CD14-positive monocyte (primary cell): ENCODE measurements around the gene NPPA. TPM values are rescaled to one million over a fixed set of nuclear protein-coding genes. Genes with fewer than 3 reads are reported as not detected.
A peak's percentile ranks its signal among the peaks of the same experiment; 100 is the strongest.

Source experiments
- DNase-seq, 3 donors: peaks; one replicate each; pipeline ENCODE4 v3.0.0-alpha.2; 2011 to 2022
- H2AFZ ChIP-seq: 2 replicates; pipeline ENCODE4 v1.6.0; 2012; ENCODE audit warnings: mild to moderate bottlenecking, low read depth, low read length, inconsistent platforms; ENCODE audit not compliant: insufficient read depth, poor library complexity, severe bottlenecking
- H3K27ac ChIP-seq, 2 donors: 1 replicate in 1 of 2; 2 replicates in 1 of 2; pipeline ENCODE4 v1.5.1; 2012 to 2013; ENCODE audit warnings: low read length in 2 of 2, control low read depth in 1 of 2, inconsistent platforms in 1 of 2, low read depth in 1 of 2, mild to moderate bottlenecking in 1 of 2
- H3K27me3 ChIP-seq, 2 donors: one replicate each; pipeline versions ENCODE4 v1.6.0 to v1.6.1; 2011 to 2013; ENCODE audit warnings: low read length in 2 of 2; ENCODE audit not compliant: control insufficient read depth in 2 of 2, insufficient read depth in 2 of 2
- H3K36me3 ChIP-seq, 2 donors: replicated peaks in 1 of 2; 1 replicate in 1 of 2; 2 replicates in 1 of 2; pipeline versions ENCODE4 v1.5.1 to v1.6.1; 2012 to 2013; ENCODE audit warnings: low read length in 2 of 2, control low read depth in 1 of 2, inconsistent platforms in 1 of 2, mild to moderate bottlenecking in 1 of 2; ENCODE audit not compliant: insufficient read depth in 2 of 2, control insufficient read depth in 1 of 2
- H3K4me1 ChIP-seq, 2 donors: 1 replicate in 1 of 2; 2 replicates in 1 of 2; pipeline versions ENCODE4 v1.5.1 to v1.6.1; 2012 to 2013; ENCODE audit warnings: low read length in 2 of 2, control low read depth in 1 of 2, inconsistent platforms in 1 of 2, mild to moderate bottlenecking in 1 of 2, moderate library complexity in 1 of 2; ENCODE audit not compliant: insufficient read depth in 2 of 2, control insufficient read depth in 1 of 2
- H3K4me2 ChIP-seq: replicated peaks from 2 replicates; pipeline ENCODE3; 2012; ENCODE audit warnings: low read length, moderate library complexity, mild to moderate bottlenecking; ENCODE audit not compliant: poor library complexity, severe bottlenecking; ENCODE audit errors: extremely low read depth
- H3K4me3 ChIP-seq, 3 experiments: fragments of 200-600 bp in 1 of 3; sonication (generic) in 1 of 3; replicated peaks in 1 of 3; 1 replicate in 2 of 3; 2 replicates in 1 of 3; pipeline ENCODE4 v1.5.1; 2011 to 2013; ENCODE audit warnings: low read length in 3 of 3, mild to moderate bottlenecking in 3 of 3, control low read depth in 2 of 3, low read depth in 2 of 3, inconsistent platforms in 1 of 3, moderate library complexity in 1 of 3
- H3K79me2 ChIP-seq: 2 replicates; pipeline ENCODE4 v1.6.0; 2012; ENCODE audit warnings: mild to moderate bottlenecking, control low read depth, inconsistent platforms, low read length, moderate library complexity; ENCODE audit not compliant: insufficient read depth
- H3K9ac ChIP-seq: 2 replicates; pipeline ENCODE4 v1.6.0; 2017; ENCODE audit warnings: low read length, mild to moderate bottlenecking; ENCODE audit not compliant: insufficient read depth, poor library complexity, severe bottlenecking
- H3K9me3 ChIP-seq, 2 donors: replicated peaks in 1 of 2; 1 replicate in 1 of 2; 2 replicates in 1 of 2; pipeline versions ENCODE4 v1.5.1 to v1.6.1; 2012 to 2013; ENCODE audit warnings: low read length in 2 of 2, control low read depth in 1 of 2; ENCODE audit not compliant: control insufficient read depth in 1 of 2, insufficient read depth in 1 of 2
- H4K20me1 ChIP-seq: 2 replicates; pipeline ENCODE4 v1.6.0; 2012; ENCODE audit warnings: mild to moderate bottlenecking, low read length, control low read depth, moderate library complexity; ENCODE audit not compliant: insufficient read depth
- H3K27ac Mint-ChIP-seq, 7 donors: one replicate each; pipeline ENCODE4 v1.8.0; 2020; ENCODE audit warnings: mild to moderate bottlenecking in 7 of 7, mixed read lengths in 7 of 7, moderate library complexity in 6 of 7, inconsistent platforms in 2 of 7
- H3K27me3 Mint-ChIP-seq, 3 donors: one replicate each; pipeline ENCODE4 v1.8.0; 2021 to 2022; ENCODE audit warnings: low read depth in 3 of 3, mild to moderate bottlenecking in 3 of 3, mixed read lengths in 3 of 3, moderate library complexity in 3 of 3, inconsistent platforms in 1 of 3
- H3K36me3 Mint-ChIP-seq, 2 donors: one replicate each; pipeline ENCODE4 v1.8.0; 2020; ENCODE audit warnings: mixed read lengths in 2 of 2, inconsistent platforms in 1 of 2, mild to moderate bottlenecking in 1 of 2
- H3K4me1 Mint-ChIP-seq: one replicate; pipeline ENCODE4 v1.8.0; 2020; ENCODE audit warnings: mild to moderate bottlenecking, mixed read lengths
- H3K4me3 Mint-ChIP-seq, 2 donors: one replicate each; pipeline ENCODE4 v1.8.0; 2020; ENCODE audit warnings: mild to moderate bottlenecking in 2 of 2, mixed read lengths in 2 of 2, moderate library complexity in 1 of 2
- H3K9me3 Mint-ChIP-seq, 7 donors: one replicate each; pipeline ENCODE4 v1.8.0; 2020 to 2022; ENCODE audit warnings: mixed read lengths in 7 of 7, mild to moderate bottlenecking in 6 of 7, moderate library complexity in 6 of 7, inconsistent platforms in 2 of 7
- CTCF ChIP-seq: fragments of 200-600 bp; IDR thresholded peaks from one replicate; pipeline ENCODE4 v1.8.0; 2022; ENCODE audit warnings: antibody characterized with exemption, mild to moderate bottlenecking
- WGBS: methylation state at CpG from one replicate; pipeline ENCODE4 v1.1.5; 2013; ENCODE audit warnings: missing lambda C conversion rate; ENCODE audit not compliant: insufficient coverage; 5-methylcytosine and 5-hydroxymethylcytosine counted together
- intact Hi-C, 2 donors: fragments of 100-400 bp; cut with micrococcal nuclease; formaldehyde crosslinking; loops; one replicate each; pipeline versions ENCODE4 v1.15.0 to v1.15.1; 2023
- polyA plus RNA-seq, 3 donors: library from polyadenylated mRNA; depleted of rRNA in 1 of 3; unstranded in 2 of 3; stranded (reverse) in 1 of 3; fragments of 300-500 nt in 2 of 3; fragments of >200 nt in 1 of 3; fragmentation: Illumina TruSeq in 2 of 3; gene quantifications; 1 replicate in 2 of 3; 2 replicates in 1 of 3; pipeline ENCODE4 v1.2.3, GENCODE V29; 2012 to 2021

The NPPA gene
- polyA plus RNA-seq, 3 donors: not detected

- H3K9ac ChIP-seq: no peak overlapping the region
- H3K79me2 ChIP-seq: peaks cover 12% of the 10 kb centered on the region
- Mint-ChIP-seq H3K4me1 (peaks cover 33% of the 10 kb centered on the region), H3K4me3 (no peak overlapping the region), H3K9me3 (no peaks in the 10 kb centered on the region), H3K27ac (peak overlapping the region in 3 of 7 donors; percentile 0 to 79 (median 8)), H3K27me3 (peaks cover 0 to 4% (median 0%) of the 10 kb centered on the region in 3 donors), H3K36me3 (peaks cover 59 to 74% of the 10 kb centered on the region in 2 donors)
- H3K4me2 ChIP-seq: no peak overlapping the region
- no peak overlapping the region for H3K27ac ChIP-seq
- no peaks in the 10 kb centered on the region for H3K9me3 ChIP-seq
- H4K20me1 ChIP-seq: no peaks in the 10 kb centered on the region
- TF ChIP-seq CTCF: no peak
- H2AFZ ChIP-seq: no peak overlapping the region
- peaks cover 30 to 43% of the 10 kb centered on the region in 2 donors for H3K4me1 ChIP-seq
- intact Hi-C loops: loop anchor here in 1 of 2 donors (2.0 kb wide), 1 partner anchor 14 kb away; no protein-coding TSS in a partner anchor
- H3K36me3 ChIP-seq: peaks cover 55 to 72% of the 10 kb centered on the region in 2 donors
- WGBS: 96% methylated on average over 11 of the region's 12 CpGs
- no peak overlapping the region for H3K4me3 ChIP-seq
- H3K27me3 ChIP-seq: no peaks in the 10 kb centered on the region
- no peak for DNase-seq
Measured at GRCh38 chr1:11817192-11817591, 30.4 kb downstream of the NPPA start.

GRCh38 chr1:11813021-11813420 is 34.6 kb downstream of the NPPA start:
- intact Hi-C loops: no loop called here
- Mint-ChIP-seq H3K4me3 (no peak overlapping the region), H3K4me1 (peaks cover 45% of the 10 kb centered on the region), H3K27me3 (peaks cover 0 to 4% (median 1%) of the 10 kb centered on the region in 3 donors), H3K27ac (peak overlapping the region; percentile 61 to 99 (median 86)), H3K36me3 (peaks cover 56 to 72% of the 10 kb centered on the region in 2 donors), H3K9me3 (no peaks in the 10 kb centered on the region)
- H3K9ac ChIP-seq: no peak overlapping the region
- H3K79me2 ChIP-seq: peaks cover 49% of the 10 kb centered on the region
- H3K4me3 ChIP-seq: peak overlapping the region in 1 of 3 experiments; percentile 4
- no peak overlapping the region for H2AFZ ChIP-seq
- DNase-seq: peak in 2 of 3 donors; percentile 33 to 48
- peak overlapping the region; percentile 26 for H3K4me2 ChIP-seq
- H3K36me3 ChIP-seq: peaks cover 54 to 71% of the 10 kb centered on the region in 2 donors
- no peak for TF ChIP-seq CTCF
- no CpG with 5 or more reads among the region's 5 CpGs for WGBS
- peaks cover 32 to 53% of the 10 kb centered on the region in 2 donors for H3K4me1 ChIP-seq
- no peaks in the 10 kb centered on the region for H3K27me3 ChIP-seq
- no peaks in the 10 kb centered on the region for H3K9me3 ChIP-seq
- peak overlapping the region; percentile 32 to 93 for H3K27ac ChIP-seq
- H4K20me1 ChIP-seq: no peaks in the 10 kb centered on the region
